22Rv1 (cell line): ENCODE measurements around the gene REG1B.

Experiments used
- CTCF ChIP-seq: fragments of 450-650 bp; IDR thresholded peaks from 2 replicates; pipeline ENCODE4 v1.5.1; 2017; ENCODE audit warnings: mild to moderate bottlenecking
- ZFX ChIP-seq: fragments of 450-650 bp; IDR thresholded peaks from 2 replicates; pipeline ENCODE4 v1.6.1; 2017; ENCODE audit warnings: antibody characterized with exemption, borderline replicate concordance

DNA sequence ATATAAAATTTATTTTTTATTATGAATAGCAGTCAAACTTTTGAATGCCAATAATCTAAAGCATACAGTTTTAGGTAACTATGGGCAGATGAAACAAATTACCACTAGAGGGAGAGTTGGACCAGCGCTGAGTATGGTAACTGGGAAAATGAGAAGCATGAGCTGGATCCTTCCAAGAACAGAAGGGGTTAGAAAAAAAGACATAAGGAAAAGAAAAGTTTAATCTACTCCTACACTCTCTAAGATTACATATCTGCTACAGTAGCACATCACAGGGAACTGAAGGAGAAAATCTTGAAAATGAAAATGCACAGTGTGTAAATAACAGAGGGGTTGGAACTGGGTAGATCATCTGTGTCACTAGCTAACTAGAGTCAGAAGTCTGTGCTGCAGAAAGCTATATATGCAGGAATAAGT is 46.8 kb downstream of the REG1B start:
- TF ChIP-seq CTCF (peak; percentile 82), ZFX (no peak)
